Trophoblast cell (in vitro differentiated cells and primary cell): ENCODE results near the gene DISP2.

Source experiments
- DNase-seq, 2 donors: peaks; one replicate each; pipeline ENCODE4 v3.0.0-alpha.2; 2016
- H2AFZ ChIP-seq: 2 replicates; pipeline ENCODE4 v1.6.1; 2013; ENCODE audit warnings: low read length, moderate library complexity, mild to moderate bottlenecking; ENCODE audit not compliant: insufficient read depth, poor library complexity
- H2AK5ac ChIP-seq: 2 replicates; pipeline ENCODE4 v1.6.1; 2013; ENCODE audit warnings: mild to moderate bottlenecking, low read length
- H2BK120ac ChIP-seq: 2 replicates; pipeline ENCODE4 v1.6.1; 2013; ENCODE audit warnings: low read length, mild to moderate bottlenecking, moderate library complexity; ENCODE audit not compliant: insufficient read depth, poor library complexity
- H2BK12ac ChIP-seq: 2 replicates; pipeline ENCODE4 v1.6.1; 2013; ENCODE audit warnings: mild to moderate bottlenecking, low read length, moderate library complexity
- H2BK5ac ChIP-seq: 2 replicates; pipeline ENCODE4 v1.6.1; 2013; ENCODE audit warnings: low read length, low read depth, moderate library complexity, mild to moderate bottlenecking; ENCODE audit not compliant: poor library complexity
- H3K14ac ChIP-seq: 2 replicates; pipeline ENCODE4 v1.6.1; 2013; ENCODE audit warnings: mild to moderate bottlenecking, low read length
- H3K18ac ChIP-seq: 2 replicates; pipeline ENCODE4 v1.6.1; 2013; ENCODE audit warnings: mild to moderate bottlenecking, low read length
- H3K23ac ChIP-seq: 2 replicates; pipeline ENCODE4 v1.6.1; 2013; ENCODE audit warnings: low read length
- H3K27ac ChIP-seq: 2 replicates; pipeline ENCODE4 v1.5.1; 2013; ENCODE audit warnings: low read depth, mild to moderate bottlenecking, inconsistent platforms, low read length, moderate library complexity
- H3K27me3 ChIP-seq: 2 replicates; pipeline ENCODE4 v1.6.1; 2013; ENCODE audit warnings: inconsistent platforms, mild to moderate bottlenecking, low read length, moderate library complexity; ENCODE audit not compliant: insufficient read depth
- H3K36me3 ChIP-seq, 2 experiments: 1 replicate in 1 of 2; 2 replicates in 1 of 2; pipeline ENCODE4 v1.6.1; 2013; ENCODE audit warnings: low read length in 2 of 2, mild to moderate bottlenecking in 2 of 2, moderate library complexity in 1 of 2; ENCODE audit not compliant: insufficient read depth in 2 of 2, control insufficient read depth in 1 of 2
- H3K4ac ChIP-seq: 2 replicates; pipeline ENCODE4 v1.6.1; 2013; ENCODE audit warnings: low read depth, mild to moderate bottlenecking, low read length, moderate library complexity
- H3K4me1 ChIP-seq, 2 experiments: 1 replicate in 1 of 2; 2 replicates in 1 of 2; pipeline ENCODE4 v1.6.1; 2013; ENCODE audit warnings: low read length in 2 of 2, mild to moderate bottlenecking in 2 of 2, moderate library complexity in 1 of 2; ENCODE audit not compliant: insufficient read depth in 2 of 2, control insufficient read depth in 1 of 2
- H3K4me2 ChIP-seq: 2 replicates; pipeline ENCODE4 v1.6.1; 2013; ENCODE audit warnings: inconsistent platforms, mild to moderate bottlenecking, low read length, moderate library complexity
- H3K4me3 ChIP-seq: 2 replicates; pipeline ENCODE4 v1.5.1; 2013; ENCODE audit warnings: mild to moderate bottlenecking, low read depth, low read length, inconsistent platforms
- H3K79me1 ChIP-seq: one replicate; pipeline ENCODE4 v1.6.1; 2013; ENCODE audit warnings: low read length
- H3K79me2 ChIP-seq: 2 replicates; pipeline ENCODE4 v1.6.1; 2013; ENCODE audit warnings: low read length, mild to moderate bottlenecking; ENCODE audit not compliant: control insufficient read depth, insufficient read depth, poor library complexity
- H3K9ac ChIP-seq: 2 replicates; pipeline ENCODE4 v1.6.1; 2013; ENCODE audit warnings: mild to moderate bottlenecking, low read length
- H3K9me3 ChIP-seq: 2 replicates; pipeline ENCODE4 v1.6.1; 2013; ENCODE audit warnings: low read depth, mild to moderate bottlenecking, control low read depth, inconsistent platforms, low read length; ENCODE audit not compliant: insufficient read depth
- H4K12ac ChIP-seq: 2 replicates; pipeline ENCODE4 v1.6.1; 2013; ENCODE audit warnings: low read depth, mild to moderate bottlenecking, low read length, moderate library complexity
- H4K8ac ChIP-seq: 2 replicates; pipeline ENCODE4 v1.6.1; 2013; ENCODE audit warnings: low read depth, mild to moderate bottlenecking, low read length, moderate library complexity
- H4K91ac ChIP-seq: one replicate; pipeline ENCODE4 v1.6.1; 2013; ENCODE audit warnings: low read depth, mild to moderate bottlenecking, low read length, moderate library complexity
- WGBS: extraction: QIAGEN DNeasy Blood & Tissue Kit; methylation state at CpG from one replicate; pipeline ENCODE4 v1.1.7; 2013; ENCODE audit warnings: missing lambda C conversion rate; ENCODE audit not compliant: insufficient read length, insufficient coverage; ENCODE audit errors: extremely low coverage; 5-methylcytosine and 5-hydroxymethylcytosine counted together

Gene DISP2

DNA sequence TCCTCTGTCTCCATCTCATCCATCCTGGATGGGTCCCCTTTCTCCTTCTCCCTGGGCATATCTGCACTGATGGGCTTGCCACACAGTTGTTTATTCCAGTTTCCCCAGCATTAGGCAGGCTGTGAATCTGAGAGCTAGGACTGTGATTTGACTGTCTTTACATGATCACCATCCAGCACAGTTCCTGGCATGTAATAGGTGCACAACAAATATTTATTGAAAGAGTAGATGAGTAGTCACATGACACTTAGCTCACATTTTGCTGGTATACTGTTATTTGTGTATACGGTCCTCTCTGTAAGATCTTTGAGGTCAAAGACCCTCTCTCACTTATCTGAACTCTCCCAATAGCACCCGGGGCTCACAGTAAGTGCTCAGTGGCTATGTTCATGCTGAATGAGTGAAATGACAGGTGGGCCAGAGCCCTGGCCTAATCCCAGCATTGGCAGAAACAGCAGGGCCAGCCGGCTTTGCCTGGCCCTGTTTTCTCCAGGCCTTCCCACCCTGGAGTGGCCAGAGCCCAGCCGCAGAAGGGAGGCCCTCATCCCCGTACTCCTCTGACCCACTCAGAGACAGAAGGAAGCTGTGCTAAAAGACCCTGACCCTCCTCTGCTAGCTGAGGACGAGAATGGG is 66.6 kb downstream of the DISP2 start:
- no peak overlapping the region for H3K9ac ChIP-seq
- H3K4me3 ChIP-seq, result no peak overlapping the region
- H3K79me1 ChIP-seq, result no peaks in the 10 kb centered on the region
- H3K27me3 ChIP-seq, result no peaks in the 10 kb centered on the region
- no peak overlapping the region for H2BK5ac ChIP-seq
- no peak overlapping the region for H3K4me2 ChIP-seq
- H2AFZ ChIP-seq, result no peak overlapping the region
- H3K18ac ChIP-seq, result no peak overlapping the region
- no peaks in the 10 kb centered on the region for H3K79me2 ChIP-seq
- H2BK120ac ChIP-seq, result no peak overlapping the region
- no CpG with 5 or more reads among the region's 6 CpGs for WGBS
- no peaks in the 10 kb centered on the region for H3K36me3 ChIP-seq
- H2AK5ac ChIP-seq, result no peak overlapping the region
- H4K8ac ChIP-seq, result no peak overlapping the region
- H3K27ac ChIP-seq, result no peak overlapping the region
- DNase-seq, result no peak
- no peak overlapping the region for H4K91ac ChIP-seq
- H3K4me1 ChIP-seq, result peaks cover 3% of the 10 kb centered on the region in 2 experiments
- H3K4ac ChIP-seq, result no peak overlapping the region
- H3K23ac ChIP-seq, result peak overlapping the region; percentile 7
- no peak overlapping the region for H2BK12ac ChIP-seq
- no peak overlapping the region for H3K14ac ChIP-seq
- H3K9me3 ChIP-seq, result no peaks in the 10 kb centered on the region
- H4K12ac ChIP-seq, result no peak overlapping the region

DNA sequence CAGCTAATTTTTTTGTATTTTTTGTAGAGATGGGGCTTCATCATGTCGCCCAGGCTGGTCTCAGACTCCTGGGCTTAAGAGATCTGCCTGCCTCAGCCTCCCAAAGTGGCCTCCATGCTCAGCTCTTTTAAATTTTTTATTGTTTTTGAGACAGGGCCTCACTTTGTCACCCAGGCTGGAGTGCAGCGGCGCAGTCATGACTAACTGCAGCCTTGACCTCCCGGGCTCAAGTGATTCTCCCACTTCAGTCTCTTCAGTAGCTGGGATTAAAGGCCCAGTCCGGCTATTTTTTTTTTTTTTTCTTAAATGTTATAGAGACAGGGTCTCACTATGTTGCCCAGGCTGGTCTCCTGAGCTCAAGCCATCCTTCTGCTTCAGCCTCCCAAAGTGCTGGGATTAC is 67.7 kb downstream of the DISP2 start:
- no peak overlapping the region for H3K4ac ChIP-seq
- H3K14ac ChIP-seq, result no peak overlapping the region
- H3K23ac ChIP-seq, result no peak overlapping the region
- no peak overlapping the region for H4K91ac ChIP-seq
- H3K9me3 ChIP-seq, result no peaks in the 10 kb centered on the region
- peaks cover 3% of the 10 kb centered on the region in 2 experiments for H3K4me1 ChIP-seq
- H2AK5ac ChIP-seq, result no peak overlapping the region
- H3K79me1 ChIP-seq, result no peaks in the 10 kb centered on the region
- H3K4me2 ChIP-seq, result no peak overlapping the region
- H4K12ac ChIP-seq, result no peak overlapping the region
- no peak overlapping the region for H2BK120ac ChIP-seq
- DNase-seq, result no peak
- no peak overlapping the region for H2AFZ ChIP-seq
- H2BK5ac ChIP-seq, result no peak overlapping the region
- no peaks in the 10 kb centered on the region for H3K79me2 ChIP-seq
- no peaks in the 10 kb centered on the region for H3K36me3 ChIP-seq
- no peak overlapping the region for H3K4me3 ChIP-seq
- no peaks in the 10 kb centered on the region for H3K27me3 ChIP-seq
- H3K27ac ChIP-seq, result no peak overlapping the region
- H4K8ac ChIP-seq, result no peak overlapping the region
- no peak overlapping the region for H2BK12ac ChIP-seq
- no peak overlapping the region for H3K18ac ChIP-seq
- H3K9ac ChIP-seq, result no peak overlapping the region
- WGBS, result no CpG with 5 or more reads among the region's 5 CpGs

DNA sequence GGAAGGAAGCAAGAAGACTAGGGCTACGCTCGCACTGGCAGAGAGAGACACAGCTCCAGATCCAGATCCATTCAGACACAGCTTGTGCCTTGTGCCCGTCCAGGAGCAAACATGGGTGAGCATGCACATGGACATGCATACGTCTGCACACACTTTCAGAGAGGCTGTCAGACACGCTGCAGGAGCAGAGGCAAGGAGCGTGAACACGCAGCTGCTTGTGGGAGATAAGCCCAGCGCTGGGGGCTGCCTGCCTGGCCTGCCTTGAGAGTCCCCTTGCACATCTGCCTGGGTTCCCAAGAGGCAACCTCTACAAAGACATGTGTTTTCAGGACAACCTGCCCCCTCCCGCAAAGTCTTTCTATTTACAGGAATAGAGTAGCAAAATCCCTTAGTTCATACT is 69.2 kb downstream of the DISP2 start:
- Histone ChIP-seq H3K4me3 (no peak overlapping the region), H4K91ac (no peak overlapping the region), H2AFZ (no peak overlapping the region), H3K4me1 (no peaks in the 10 kb centered on the region), H2BK120ac (no peak overlapping the region), H3K79me2 (no peaks in the 10 kb centered on the region), H3K23ac (no peak overlapping the region), H4K12ac (no peak overlapping the region), H3K9me3 (no peaks in the 10 kb centered on the region), H3K14ac (no peak overlapping the region), H3K27me3 (no peaks in the 10 kb centered on the region), H2AK5ac (no peak overlapping the region), H3K79me1 (no peaks in the 10 kb centered on the region), H3K27ac (no peak overlapping the region), H3K4me2 (no peak overlapping the region), H3K36me3 (no peaks in the 10 kb centered on the region), H4K8ac (no peak overlapping the region), H3K9ac (no peak overlapping the region), H3K4ac (no peak overlapping the region), H3K18ac (no peak overlapping the region), H2BK12ac (no peak overlapping the region), H2BK5ac (no peak overlapping the region)
- no peak for DNase-seq
- no CpG with 5 or more reads among the region's 9 CpGs for WGBS

DNA sequence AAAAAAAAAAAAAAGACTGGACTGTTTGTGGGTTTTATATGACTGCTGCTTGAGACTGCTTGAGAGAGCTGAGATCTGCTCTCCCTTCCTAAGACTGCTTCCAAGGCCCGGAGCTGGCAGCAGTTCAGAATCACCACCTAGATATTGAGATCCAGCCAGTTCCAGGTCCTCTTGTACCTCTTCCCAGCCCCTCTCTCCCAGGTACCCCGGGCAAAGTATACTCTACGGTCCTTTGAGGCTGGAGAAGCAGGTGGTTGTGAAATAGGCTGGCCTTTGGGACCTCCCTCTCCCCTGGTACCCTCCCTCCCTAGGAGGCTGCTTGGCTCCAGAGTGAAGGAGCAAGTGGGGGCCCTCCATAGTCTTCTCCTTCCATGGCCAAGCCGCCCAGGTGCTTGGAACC is 70.2 kb downstream of the DISP2 start:
- no peak overlapping the region for H4K8ac ChIP-seq
- no peak overlapping the region for H3K18ac ChIP-seq
- no peak overlapping the region for H2AK5ac ChIP-seq
- H3K27ac ChIP-seq, result no peak overlapping the region
- DNase-seq, result no peak
- H3K27me3 ChIP-seq, result no peaks in the 10 kb centered on the region
- no peaks in the 10 kb centered on the region for H3K4me1 ChIP-seq
- no peak overlapping the region for H2BK12ac ChIP-seq
- no peak overlapping the region for H3K9ac ChIP-seq
- no CpG with 5 or more reads among the region's 4 CpGs for WGBS
- H3K9me3 ChIP-seq, result no peaks in the 10 kb centered on the region
- H2BK120ac ChIP-seq, result no peak overlapping the region
- H3K4ac ChIP-seq, result no peak overlapping the region
- H3K79me1 ChIP-seq, result no peaks in the 10 kb centered on the region
- no peak overlapping the region for H3K4me3 ChIP-seq
- H3K79me2 ChIP-seq, result no peaks in the 10 kb centered on the region
- no peak overlapping the region for H2AFZ ChIP-seq
- H3K4me2 ChIP-seq, result no peak overlapping the region
- no peak overlapping the region for H3K14ac ChIP-seq
- H4K91ac ChIP-seq, result no peak overlapping the region
- H3K23ac ChIP-seq, result no peak overlapping the region
- no peak overlapping the region for H2BK5ac ChIP-seq
- H4K12ac ChIP-seq, result no peak overlapping the region
- H3K36me3 ChIP-seq, result no peaks in the 10 kb centered on the region
